DND-41 (cell line): ENCODE data around the gene KCNJ15.

Source experiments
- EZH2 ChIP-seq: IDR thresholded peaks from 3 replicates; pipeline ENCODE4 v1.6.1; 2012; ENCODE audit warnings: borderline replicate concordance, low read depth, mild to moderate bottlenecking, moderate library complexity, low read length, inconsistent platforms; ENCODE audit not compliant: severe bottlenecking
- TF ChIP-seq, protein P1 (sequence below): IDR thresholded peaks from 2 replicates; pipeline ENCODE4 v1.5.1; 2012; ENCODE audit warnings: borderline replicate concordance, low read length, moderate library complexity, mild to moderate bottlenecking; ENCODE audit not compliant: poor library complexity, severe bottlenecking; ENCODE audit errors: extremely low read depth

DNA sequence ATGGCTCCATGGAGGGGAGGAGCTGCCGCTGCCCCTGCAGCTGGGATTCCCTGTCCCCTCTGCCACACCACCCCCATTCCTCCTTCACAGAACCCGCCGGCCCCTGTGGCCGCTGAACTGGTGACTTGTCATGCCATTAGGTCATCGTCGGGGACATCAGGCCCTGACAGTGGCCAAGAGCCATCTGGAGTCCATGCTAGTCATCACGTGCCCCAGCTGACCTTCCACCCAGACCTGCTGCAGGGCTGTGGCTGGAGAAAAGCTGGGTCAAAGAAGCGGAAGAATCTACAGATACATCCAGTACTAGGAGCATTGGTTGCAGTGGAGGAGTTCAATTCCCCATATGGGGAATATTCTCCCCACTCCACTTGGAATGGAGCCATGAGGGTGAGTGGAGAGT lies 78.1 kb downstream of the KCNJ15 start:
- TF ChIP-seq, protein P1, sequence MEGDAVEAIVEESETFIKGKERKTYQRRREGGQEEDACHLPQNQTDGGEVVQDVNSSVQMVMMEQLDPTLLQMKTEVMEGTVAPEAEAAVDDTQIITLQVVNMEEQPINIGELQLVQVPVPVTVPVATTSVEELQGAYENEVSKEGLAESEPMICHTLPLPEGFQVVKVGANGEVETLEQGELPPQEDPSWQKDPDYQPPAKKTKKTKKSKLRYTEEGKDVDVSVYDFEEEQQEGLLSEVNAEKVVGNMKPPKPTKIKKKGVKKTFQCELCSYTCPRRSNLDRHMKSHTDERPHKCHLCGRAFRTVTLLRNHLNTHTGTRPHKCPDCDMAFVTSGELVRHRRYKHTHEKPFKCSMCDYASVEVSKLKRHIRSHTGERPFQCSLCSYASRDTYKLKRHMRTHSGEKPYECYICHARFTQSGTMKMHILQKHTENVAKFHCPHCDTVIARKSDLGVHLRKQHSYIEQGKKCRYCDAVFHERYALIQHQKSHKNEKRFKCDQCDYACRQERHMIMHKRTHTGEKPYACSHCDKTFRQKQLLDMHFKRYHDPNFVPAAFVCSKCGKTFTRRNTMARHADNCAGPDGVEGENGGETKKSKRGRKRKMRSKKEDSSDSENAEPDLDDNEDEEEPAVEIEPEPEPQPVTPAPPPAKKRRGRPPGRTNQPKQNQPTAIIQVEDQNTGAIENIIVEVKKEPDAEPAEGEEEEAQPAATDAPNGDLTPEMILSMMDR: no peak
- no peak for TF ChIP-seq EZH2
